ENCODE results near the gene SNX33. TPM values are rescaled to one million over a fixed set of nuclear protein-coding genes. Genes with fewer than 3 reads are reported as not detected.

The SNX33 gene
- total RNA-seq, 1 experiment from 2014 or later: 19.8 TPM

DNA sequence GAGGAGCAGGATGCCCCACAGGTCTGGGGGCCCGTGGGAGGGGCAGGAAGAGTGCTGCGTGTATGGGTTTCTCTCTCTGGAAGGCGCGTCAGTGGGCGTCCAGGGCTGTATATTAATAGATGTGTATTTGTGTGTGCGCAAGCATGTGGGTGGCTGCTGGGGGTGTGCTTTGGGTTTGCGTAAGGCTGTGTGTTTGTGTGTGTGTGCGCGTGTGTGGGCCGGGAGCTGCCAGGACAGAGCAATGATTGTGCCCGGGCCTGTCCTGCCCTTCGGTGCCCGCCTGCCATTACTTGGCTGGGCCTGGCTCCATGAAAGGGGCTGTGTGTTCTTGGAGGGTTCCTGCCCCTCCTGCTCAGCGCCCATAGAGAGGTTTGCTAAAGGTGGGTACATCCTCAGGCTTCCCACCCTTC, 48.6 kb downstream of the SNX33 start:
- Mint-ChIP-seq H3K9me3 (no peaks in the 10 kb centered on the region), H3K4me3 (no peak overlapping the region), H3K27me3 (ENCODE audit: low read depth) (peaks cover 4% of the 10 kb centered on the region; the same call in 1 of the 2 replicates), H3K36me3 (no peaks in the 10 kb centered on the region), H3K4me1 (peaks cover 22% of the 10 kb centered on the region), H3K27ac (0 out of 2 replicates have a peak overlapping the region, but pooled peaks have one; percentile 54)
- ChIA-PET POLR2A (no interaction called here), CTCF (no interaction called here)
- no peak for ATAC-seq
- TF ChIP-seq, protein P1, sequence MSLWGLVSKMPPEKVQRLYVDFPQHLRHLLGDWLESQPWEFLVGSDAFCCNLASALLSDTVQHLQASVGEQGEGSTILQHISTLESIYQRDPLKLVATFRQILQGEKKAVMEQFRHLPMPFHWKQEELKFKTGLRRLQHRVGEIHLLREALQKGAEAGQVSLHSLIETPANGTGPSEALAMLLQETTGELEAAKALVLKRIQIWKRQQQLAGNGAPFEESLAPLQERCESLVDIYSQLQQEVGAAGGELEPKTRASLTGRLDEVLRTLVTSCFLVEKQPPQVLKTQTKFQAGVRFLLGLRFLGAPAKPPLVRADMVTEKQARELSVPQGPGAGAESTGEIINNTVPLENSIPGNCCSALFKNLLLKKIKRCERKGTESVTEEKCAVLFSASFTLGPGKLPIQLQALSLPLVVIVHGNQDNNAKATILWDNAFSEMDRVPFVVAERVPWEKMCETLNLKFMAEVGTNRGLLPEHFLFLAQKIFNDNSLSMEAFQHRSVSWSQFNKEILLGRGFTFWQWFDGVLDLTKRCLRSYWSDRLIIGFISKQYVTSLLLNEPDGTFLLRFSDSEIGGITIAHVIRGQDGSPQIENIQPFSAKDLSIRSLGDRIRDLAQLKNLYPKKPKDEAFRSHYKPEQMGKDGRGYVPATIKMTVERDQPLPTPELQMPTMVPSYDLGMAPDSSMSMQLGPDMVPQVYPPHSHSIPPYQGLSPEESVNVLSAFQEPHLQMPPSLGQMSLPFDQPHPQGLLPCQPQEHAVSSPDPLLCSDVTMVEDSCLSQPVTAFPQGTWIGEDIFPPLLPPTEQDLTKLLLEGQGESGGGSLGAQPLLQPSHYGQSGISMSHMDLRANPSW (CRISPR knock-in tag; conservative IDR thresholded peaks at IDR 0.05; ENCODE audit: low read depth): no peak
- TF ChIP-seq CTCF (IDR thresholded peaks at IDR 0.05) (no peak), ZNF396 (CRISPR knock-in tag; IDR thresholded peaks at IDR 0.05; ENCODE audit: borderline replicate concordance) (no peak), ZNF423 (CRISPR knock-in tag; IDR thresholded peaks at IDR 0.05) (no peak), NFATC4 (CRISPR knock-in tag; IDR thresholded peaks at IDR 0.05) (no peak), IRF1 (CRISPR knock-in tag; IDR thresholded peaks at IDR 0.05) (no peak), ZNF219 (CRISPR knock-in tag; IDR thresholded peaks at IDR 0.05; ENCODE audit: borderline replicate concordance) (no peak), CBFB (CRISPR knock-in tag; IDR thresholded peaks at IDR 0.05; ENCODE audit: low read depth) (no peak)
- TF ChIP-seq, protein P2, sequence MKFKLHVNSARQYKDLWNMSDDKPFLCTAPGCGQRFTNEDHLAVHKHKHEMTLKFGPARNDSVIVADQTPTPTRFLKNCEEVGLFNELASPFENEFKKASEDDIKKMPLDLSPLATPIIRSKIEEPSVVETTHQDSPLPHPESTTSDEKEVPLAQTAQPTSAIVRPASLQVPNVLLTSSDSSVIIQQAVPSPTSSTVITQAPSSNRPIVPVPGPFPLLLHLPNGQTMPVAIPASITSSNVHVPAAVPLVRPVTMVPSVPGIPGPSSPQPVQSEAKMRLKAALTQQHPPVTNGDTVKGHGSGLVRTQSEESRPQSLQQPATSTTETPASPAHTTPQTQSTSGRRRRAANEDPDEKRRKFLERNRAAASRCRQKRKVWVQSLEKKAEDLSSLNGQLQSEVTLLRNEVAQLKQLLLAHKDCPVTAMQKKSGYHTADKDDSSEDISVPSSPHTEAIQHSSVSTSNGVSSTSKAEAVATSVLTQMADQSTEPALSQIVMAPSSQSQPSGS (CRISPR knock-in tag; IDR thresholded peaks at IDR 0.05; ENCODE audit: borderline replicate concordance, low read depth): no peak
- no peak for DNase-seq (ENCODE audit: low spot score)

DNA sequence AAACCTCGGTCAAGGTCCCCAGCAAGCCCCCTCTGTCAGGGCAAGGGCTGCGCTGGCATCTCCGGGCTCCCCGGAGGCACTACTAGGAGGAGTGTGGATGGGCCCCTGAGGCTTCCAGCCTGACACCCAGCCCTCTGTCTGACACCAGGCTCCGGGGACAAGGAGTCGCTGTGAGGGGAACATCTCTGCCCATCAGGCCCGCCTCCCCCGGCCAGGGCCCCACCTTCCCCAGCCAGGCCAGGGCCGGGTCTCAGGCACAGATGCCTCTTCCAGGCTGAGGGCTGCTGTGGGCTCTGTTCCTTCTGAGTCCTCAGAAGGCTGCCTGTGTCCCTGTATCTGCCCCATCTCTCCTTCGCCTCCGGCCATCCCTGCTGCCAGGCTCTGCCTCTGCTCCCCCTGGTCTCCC, 49.1 kb downstream of the SNX33 start:
- CTCF ChIA-PET: interaction anchor here (0.7 to 2.8 kb wide), 3 partner anchors 11 to 104 kb away, joined by 3 to 7 read pairs (median 4); no protein-coding TSS in a partner anchor
- POLR2A ChIA-PET: no interaction called here
- no peak for DNase-seq (ENCODE audit: low spot score)
- peaks cover 22% of the 10 kb centered on the region for H3K4me1 Mint-ChIP-seq
- no peak overlapping the region for H3K27ac Mint-ChIP-seq
- H3K27me3 Mint-ChIP-seq (ENCODE audit: low read depth): peaks cover 4% of the 10 kb centered on the region; the same call in 1 of the 2 replicates
- no peaks in the 10 kb centered on the region for H3K9me3 Mint-ChIP-seq
- no peaks in the 10 kb centered on the region for H3K36me3 Mint-ChIP-seq
- no peak overlapping the region for H3K4me3 Mint-ChIP-seq
- ATAC-seq: no peak
- TF ChIP-seq, protein P3, sequence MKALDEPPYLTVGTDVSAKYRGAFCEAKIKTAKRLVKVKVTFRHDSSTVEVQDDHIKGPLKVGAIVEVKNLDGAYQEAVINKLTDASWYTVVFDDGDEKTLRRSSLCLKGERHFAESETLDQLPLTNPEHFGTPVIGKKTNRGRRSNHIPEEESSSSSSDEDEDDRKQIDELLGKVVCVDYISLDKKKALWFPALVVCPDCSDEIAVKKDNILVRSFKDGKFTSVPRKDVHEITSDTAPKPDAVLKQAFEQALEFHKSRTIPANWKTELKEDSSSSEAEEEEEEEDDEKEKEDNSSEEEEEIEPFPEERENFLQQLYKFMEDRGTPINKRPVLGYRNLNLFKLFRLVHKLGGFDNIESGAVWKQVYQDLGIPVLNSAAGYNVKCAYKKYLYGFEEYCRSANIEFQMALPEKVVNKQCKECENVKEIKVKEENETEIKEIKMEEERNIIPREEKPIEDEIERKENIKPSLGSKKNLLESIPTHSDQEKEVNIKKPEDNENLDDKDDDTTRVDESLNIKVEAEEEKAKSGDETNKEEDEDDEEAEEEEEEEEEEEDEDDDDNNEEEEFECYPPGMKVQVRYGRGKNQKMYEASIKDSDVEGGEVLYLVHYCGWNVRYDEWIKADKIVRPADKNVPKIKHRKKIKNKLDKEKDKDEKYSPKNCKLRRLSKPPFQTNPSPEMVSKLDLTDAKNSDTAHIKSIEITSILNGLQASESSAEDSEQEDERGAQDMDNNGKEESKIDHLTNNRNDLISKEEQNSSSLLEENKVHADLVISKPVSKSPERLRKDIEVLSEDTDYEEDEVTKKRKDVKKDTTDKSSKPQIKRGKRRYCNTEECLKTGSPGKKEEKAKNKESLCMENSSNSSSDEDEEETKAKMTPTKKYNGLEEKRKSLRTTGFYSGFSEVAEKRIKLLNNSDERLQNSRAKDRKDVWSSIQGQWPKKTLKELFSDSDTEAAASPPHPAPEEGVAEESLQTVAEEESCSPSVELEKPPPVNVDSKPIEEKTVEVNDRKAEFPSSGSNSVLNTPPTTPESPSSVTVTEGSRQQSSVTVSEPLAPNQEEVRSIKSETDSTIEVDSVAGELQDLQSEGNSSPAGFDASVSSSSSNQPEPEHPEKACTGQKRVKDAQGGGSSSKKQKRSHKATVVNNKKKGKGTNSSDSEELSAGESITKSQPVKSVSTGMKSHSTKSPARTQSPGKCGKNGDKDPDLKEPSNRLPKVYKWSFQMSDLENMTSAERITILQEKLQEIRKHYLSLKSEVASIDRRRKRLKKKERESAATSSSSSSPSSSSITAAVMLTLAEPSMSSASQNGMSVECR (CRISPR knock-in tag; IDR thresholded peaks at IDR 0.05; ENCODE audit: borderline replicate concordance): no peak
- TF ChIP-seq TP53 (CRISPR knock-in tag; IDR thresholded peaks at IDR 0.05) (no peak), ATF6 (CRISPR knock-in tag; IDR thresholded peaks at IDR 0.05) (no peak), MAX (CRISPR knock-in tag; IDR thresholded peaks at IDR 0.05) (no peak), TEAD1 (CRISPR knock-in tag; IDR thresholded peaks at IDR 0.05) (no peak), ZNF671 (CRISPR knock-in tag; IDR thresholded peaks at IDR 0.05) (no peak), E2F5 (CRISPR knock-in tag; IDR thresholded peaks at IDR 0.05) (no peak), NR1H2 (CRISPR knock-in tag; IDR thresholded peaks at IDR 0.05) (no peak), GTF2I (CRISPR knock-in tag; conservative IDR thresholded peaks at IDR 0.05) (no peak), ZSCAN18 (CRISPR knock-in tag; IDR thresholded peaks at IDR 0.05) (no peak)

Measured in WTC11 (cell line).